HG03354 (cell line): ENCODE measurements around the gene KCNT1.

Experiments
- ATAC-seq: cut with Tn5 transposase; IDR thresholded peaks from one replicate; pipeline ENCODE4 v1.9.1; 2021; ENCODE audit warnings: mild to moderate bottlenecking; ENCODE audit not compliant: unreplicated experiment, poor library complexity, severe bottlenecking

The KCNT1 gene

DNA sequence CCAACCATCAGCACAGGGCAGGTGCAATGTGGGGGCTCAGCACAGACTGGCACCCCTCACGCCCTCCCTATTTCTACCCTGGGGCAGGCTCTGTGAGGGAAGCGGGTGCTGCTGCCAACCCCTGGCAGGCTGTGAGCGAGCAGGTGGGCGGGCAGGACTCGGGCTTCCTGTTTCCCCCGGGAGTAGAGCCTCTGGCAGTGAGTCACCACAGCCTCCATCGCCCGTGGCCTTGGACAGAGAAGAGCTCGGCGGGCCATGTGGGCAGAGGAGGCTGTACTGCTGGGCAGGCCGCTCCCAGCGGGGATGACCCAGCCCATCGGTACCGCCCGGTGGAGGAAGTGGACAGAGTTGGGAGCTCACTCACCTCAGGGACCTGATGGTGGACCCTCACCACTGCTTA, 16.6 kb downstream of the KCNT1 start:
- no peak for ATAC-seq

GRCh38 chr9:135719472-135719871, 17.5 kb downstream of the KCNT1 start:
- ATAC-seq: no peak

- ATAC-seq: no peak
Observed at GRCh38 chr9:135722365-135722764, 20.4 kb downstream of the KCNT1 start.

DNA sequence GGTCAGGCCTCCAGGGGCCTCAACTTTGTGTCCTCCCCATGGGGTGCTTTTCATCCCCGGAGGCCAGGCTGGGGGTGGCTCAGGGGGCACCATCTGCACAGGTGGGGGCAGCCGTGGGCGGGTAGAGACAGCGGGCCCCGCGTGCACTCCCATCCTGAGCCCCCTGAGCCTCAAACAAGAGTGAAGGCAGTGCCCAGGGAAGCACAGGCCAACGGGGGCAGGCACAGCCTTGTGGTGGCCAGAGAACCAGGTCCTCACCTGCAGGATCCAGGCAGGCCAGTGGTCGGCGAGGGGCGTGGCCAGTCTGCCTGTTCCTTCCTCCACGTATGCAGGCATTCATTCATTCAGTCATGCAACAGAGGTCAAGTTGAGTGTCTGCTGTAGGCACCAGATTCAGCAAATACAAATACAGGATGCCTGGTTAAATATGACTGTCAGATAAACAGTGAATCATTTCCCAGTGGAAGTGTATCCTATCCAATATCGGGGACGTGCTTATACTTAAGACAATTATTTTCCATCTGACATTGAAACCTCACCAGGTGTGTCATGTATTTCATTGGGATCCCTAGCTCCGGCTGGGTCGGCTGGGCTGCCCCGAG, 22.3 kb downstream of the KCNT1 start:
- no peak for ATAC-seq

- ATAC-seq: no peak
Observed at GRCh38 chr9:135726138-135726853, 24.3 kb downstream of the KCNT1 start.

- ATAC-seq: no peak
Observed at GRCh38 chr9:135727257-135727875, 25.4 kb downstream of the KCNT1 start.

DNA sequence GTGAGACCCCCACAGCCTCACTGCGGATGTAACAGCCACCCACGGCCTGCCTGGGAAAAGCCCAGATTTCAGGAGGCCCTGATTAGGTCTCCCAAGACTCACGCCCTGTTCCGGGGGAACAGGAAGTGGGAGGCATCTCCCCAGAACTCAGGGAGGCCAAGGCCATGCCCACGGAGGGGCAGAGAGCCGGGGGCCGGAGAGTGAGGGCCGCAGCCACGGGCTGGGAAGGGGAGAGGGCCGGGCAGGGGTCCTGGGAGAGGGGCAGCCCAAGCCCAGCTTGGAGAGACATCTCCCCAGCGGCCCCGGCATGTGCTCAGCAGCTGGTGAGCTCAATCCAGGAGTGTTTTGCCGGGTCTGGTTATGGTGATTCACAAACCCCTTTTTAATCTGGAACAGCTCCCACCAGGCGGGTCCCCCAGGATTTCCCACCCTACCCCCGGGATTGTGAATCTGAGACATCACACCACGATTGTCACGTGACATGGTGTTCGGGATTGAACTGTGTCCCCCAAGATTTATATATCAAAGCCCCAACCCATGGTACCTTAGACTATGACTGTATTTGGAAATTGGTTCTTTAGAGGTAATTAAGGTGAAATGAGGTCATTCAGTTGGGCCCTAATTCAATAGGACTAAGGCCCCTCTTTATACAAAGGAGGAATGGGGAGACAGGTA, 26.6 kb downstream of the KCNT1 start:
- ATAC-seq: no peak

- ATAC-seq: no peak
Observed at GRCh38 chr9:135729480-135729879, 27.5 kb downstream of the KCNT1 start.

- ATAC-seq: no peak
Observed at GRCh38 chr9:135731454-135731853, 29.5 kb downstream of the KCNT1 start.

DNA sequence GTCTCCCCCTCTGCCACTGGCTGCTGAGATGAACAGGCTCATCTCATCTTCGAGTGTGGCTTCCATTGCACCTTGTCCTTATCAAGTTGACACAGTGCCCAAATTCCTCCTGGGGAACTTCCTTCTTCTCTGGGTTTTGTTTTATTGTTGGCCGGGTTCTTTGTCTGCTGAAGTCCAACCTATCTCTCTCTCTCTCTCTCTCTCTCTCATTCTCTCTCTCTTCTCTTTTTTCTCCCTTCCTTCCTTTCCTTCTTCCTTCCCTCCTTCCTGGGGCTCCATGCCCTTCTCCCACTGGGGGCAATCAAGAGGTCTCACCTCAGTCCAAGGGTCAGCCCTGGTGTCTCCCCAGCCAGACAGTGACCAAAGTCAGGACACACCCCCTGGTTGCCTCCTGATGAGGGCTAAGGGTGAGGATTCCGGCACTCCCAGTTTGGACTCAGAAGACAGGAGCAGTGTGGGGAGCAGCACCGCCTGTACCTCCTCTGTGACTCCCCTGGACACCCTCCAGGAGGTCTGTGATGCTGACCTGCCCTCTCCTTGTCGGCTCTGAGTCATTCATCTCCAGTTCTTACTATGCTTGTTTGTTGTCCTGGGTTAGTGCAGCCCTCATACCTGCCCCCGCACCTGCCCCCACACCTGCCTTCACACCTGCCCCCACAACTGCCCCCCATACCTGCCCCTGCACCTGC, 30.7 kb downstream of the KCNT1 start:
- no peak for ATAC-seq

DNA sequence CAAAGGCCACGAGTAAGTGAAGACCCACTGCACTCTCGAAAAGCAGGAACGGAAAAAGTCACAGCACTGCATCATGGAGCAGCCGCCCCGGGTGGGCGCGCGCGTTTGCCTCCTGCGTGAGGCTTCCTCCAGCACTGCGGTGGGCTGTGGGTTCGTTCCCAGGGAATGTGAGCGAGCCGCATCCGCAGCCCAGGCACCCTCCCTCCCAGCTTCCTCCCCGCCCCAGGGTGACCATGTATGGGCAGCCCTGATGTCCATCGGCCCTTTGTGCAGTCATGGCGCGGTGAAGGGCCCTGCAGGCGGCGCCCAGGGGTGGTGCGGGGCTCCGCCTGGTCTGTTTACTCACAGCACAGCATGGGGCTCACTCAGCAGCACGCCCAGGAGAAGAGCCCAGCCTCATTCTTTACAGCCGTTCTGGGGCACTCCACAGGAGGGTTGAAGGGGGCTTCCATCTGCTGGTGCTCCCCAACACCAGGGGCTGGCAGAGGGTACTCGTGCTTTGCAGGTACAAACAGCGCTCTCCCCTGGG, 32.7 kb downstream of the KCNT1 start:
- no peak for ATAC-seq

DNA sequence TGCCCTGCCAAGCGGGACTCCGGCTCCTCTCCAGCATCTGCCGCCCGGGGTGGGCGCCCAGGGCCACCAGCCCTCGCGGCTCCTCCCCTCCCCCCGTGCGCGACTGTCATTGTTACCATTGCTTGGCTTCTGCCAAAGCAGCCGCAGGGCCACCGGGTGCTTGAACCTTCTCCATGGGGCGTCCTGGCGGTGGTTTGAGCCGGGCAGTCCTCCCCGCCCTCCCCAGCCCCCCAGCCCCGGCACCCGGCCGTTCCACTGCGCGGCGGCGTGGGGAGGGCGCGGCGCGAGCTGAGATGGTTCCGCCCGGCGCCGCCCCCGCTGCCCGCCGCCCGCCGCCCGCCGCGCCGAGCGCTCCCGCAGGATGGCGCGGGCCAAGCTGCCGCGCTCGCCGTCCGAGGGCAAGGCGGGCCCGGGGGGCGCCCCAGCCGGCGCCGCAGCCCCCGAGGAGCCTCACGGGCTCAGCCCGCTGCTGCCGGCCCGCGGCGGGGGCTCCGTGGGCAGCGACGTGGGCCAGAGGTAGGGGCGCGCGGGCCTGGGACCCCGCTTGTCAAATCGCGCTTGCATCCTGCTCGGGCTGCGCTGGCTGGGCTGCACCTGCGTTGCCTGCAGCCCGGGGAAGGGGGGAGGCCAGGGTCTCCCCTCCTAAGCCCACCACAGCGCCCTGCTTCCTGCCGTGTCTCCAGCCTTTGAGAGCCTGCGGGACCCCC, 34.4 kb downstream of the KCNT1 start:
- ATAC-seq: no peak

DNA sequence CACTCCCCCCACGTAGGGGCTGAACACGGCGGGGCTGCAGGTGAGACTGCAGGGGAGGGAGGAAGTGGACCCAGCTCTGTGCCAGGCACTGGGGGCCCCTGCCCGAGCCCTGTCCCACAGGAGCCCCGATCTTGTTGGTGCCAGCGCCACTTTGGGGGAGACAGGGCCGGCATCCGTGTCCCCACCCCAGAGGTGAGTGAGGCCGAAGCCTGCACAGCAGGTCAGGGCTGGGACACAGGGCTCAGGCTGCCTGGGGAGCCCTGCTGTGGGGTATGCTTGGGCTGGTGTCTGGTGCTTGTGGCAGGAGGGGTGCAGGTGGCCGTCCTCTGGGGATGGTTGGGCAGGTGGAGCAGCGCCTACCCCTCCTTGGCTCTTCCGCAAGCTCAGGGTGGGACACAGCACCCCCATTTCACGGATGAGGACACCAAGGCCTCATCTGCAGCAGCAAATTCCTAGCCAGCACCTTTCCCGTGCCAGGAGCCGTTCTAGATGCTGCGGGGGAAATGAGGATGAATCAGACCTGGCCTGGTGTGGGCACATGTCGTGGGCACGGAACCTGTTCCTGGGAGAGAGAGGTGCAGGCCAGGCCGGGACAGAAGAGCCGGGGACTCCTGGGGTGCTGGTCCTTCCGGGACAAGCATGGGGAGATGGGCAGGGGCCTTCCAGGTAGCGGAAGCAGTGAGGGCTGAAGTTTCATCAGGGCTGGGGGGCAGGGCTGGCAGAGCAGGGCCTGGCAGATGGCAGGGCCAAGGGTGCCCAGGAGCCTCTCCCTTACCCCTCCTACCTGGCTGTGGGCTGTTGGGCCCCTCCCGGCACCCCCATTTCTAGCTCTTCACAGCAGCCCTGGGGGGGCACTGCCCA, 35.2 kb downstream of the KCNT1 start:
- no peak for ATAC-seq

DNA sequence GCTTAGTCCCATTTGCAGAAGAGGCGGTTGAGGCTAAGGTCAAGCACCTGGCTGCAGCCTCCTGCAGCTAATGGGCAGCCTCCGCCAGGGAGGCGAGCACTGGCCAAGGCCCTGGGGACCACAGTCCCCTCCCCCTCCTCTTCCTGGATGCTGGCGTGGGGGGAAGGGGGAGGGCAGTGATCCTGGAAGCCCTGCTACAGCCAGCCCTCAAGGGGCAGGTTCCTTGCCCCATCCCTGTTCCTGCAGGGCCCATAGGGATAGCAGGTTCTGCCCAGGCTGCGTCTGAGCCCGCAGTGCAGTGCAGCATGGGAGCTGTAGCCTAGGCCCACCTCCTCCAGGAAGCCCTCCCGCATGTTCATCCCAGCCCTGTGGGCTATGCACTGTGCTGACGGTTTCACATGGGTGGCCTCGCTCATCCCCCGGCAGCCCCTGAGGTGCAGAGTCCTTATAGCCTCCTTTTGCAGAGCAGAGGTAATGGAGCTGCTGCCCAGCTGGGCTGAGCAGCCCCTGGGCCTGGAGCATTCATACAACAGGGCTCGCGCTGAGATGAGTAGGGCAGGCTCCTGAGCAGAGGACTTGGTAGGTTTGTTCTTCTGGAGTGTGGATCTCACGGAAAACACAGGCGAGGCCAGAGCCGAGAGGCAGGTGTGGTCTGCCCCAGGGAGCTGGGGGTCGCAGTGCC, 36.0 kb downstream of the KCNT1 start:
- no peak for ATAC-seq

GRCh38 chr9:135739271-135740220, 37.6 kb downstream of the KCNT1 start:
- no peak for ATAC-seq

DNA sequence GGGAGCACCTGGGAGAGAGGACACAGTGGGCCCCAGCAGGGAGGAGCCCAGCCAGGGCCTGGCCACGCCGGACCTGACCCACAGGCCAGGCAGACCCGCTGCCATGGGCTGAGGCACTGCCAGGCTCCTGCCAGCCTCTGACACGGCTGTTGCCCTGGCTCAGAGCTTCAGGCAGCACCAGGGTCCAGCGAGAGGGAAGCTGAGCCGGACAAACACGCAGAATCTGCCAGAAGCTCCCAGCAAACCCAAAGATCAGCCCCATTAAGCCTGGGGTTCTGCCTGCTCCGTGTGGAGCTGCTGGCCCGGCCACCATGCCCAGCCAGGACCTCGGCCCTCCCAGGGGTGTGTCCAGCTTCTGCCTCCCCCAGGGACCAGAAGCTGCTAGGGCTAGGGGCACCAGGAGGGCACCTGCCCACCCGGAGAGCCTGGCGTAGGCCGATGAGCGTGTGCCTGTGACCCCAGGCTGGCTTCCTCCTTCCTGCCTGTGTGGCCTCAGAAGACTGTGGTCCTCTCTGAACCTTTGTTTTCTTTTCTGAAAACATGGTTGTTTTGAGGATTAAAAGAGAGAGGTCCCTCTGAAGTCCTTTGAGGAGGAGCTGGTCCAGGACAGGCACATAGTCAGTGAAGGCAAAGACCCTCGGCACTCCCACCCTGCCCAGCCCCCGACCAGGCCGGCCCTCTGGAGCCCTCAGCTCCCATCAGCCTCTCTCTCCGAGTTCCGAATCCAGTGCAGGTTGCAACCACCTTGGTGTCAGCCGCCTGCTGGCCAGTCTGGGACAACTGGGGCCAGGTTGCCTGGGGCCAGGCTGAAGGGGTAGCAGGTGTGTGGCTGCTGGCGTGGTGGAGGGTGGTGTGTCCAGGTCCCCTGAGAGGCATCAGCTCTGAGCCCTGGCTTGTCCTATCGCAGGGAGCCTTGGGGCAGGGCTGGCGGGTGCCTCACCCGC, 39.6 kb downstream of the KCNT1 start:
- ATAC-seq: no peak
